HFF-Myc (cell line): ENCODE data around the gene CA12.

ENCODE experiments used
- DNase-seq: peaks from one replicate; pipeline ENCODE4 v3.0.0-alpha.2; 2011; ENCODE audit warnings: low read depth; ENCODE audit errors: extremely low read depth
- H3K4me3 ChIP-seq: replicated peaks from 2 replicates; pipeline ENCODE4 v1.5.1; 2011; ENCODE audit warnings: low read depth, mild to moderate bottlenecking, control low read depth, low read length
- CTCF ChIP-seq: IDR thresholded peaks from 2 replicates; pipeline ENCODE4 v1.5.1; 2012; ENCODE audit warnings: mild to moderate bottlenecking, low read depth, low read length, control low read depth; ENCODE audit errors: missing control alignments

CA12 gene

GRCh38 chr15:63332367-63333124 lies 49.1 kb downstream of the CA12 start:
- no peak for TF ChIP-seq CTCF
- peak; percentile 69 for DNase-seq
- no peak overlapping the region for H3K4me3 ChIP-seq

- no peak for TF ChIP-seq CTCF
- no peak for DNase-seq
- no peak overlapping the region for H3K4me3 ChIP-seq
Measured at GRCh38 chr15:63331456-63331855, 50.2 kb downstream of the CA12 start.

- H3K4me3 ChIP-seq = no peak overlapping the region
- DNase-seq = no peak
- TF ChIP-seq CTCF = no peak
Measured at GRCh38 chr15:63330926-63331325, 50.7 kb downstream of the CA12 start.

- DNase-seq = no peak
- no peak for TF ChIP-seq CTCF
Measured at GRCh38 chr15:63329567-63330350, 51.9 kb downstream of the CA12 start.

GRCh38 chr15:63327648-63328421 lies 53.8 kb downstream of the CA12 start:
- DNase-seq = no peak
- no peak for TF ChIP-seq CTCF
- H3K4me3 ChIP-seq = no peak overlapping the region

More at GRCh38 chr15:63329567-63330350, 51.9 kb downstream of the CA12 start:
- H3K4me3 ChIP-seq = no peak overlapping the region

GRCh38 chr15:63324770-63325169 lies 56.9 kb downstream of the CA12 start:
- TF ChIP-seq CTCF = no peak
- H3K4me3 ChIP-seq = no peak overlapping the region
- no peak for DNase-seq
